ENCODE measurements around the gene FHIP2A. TPM values are rescaled to one million over a fixed set of nuclear protein-coding genes. Genes with fewer than 3 reads are reported as not detected.

The FHIP2A gene
- total and polyA plus RNA-seq, 8 donors: 3.8 to 19.6 (median 8.0) TPM

- Histone ChIP-seq H3K27me3 (no peaks in the 10 kb centered on the region), H3K9me3 (no peaks in the 10 kb centered on the region), H3K36me3 (no peaks in the 10 kb centered on the region), H3K27ac (no peak overlapping the region), H3K4me1 (no peaks in the 10 kb centered on the region), H3K4me3 (no peak overlapping the region)
- DNase-seq (no peak), ATAC-seq (no peak), FAIRE-seq (no peak)
- intact Hi-C loops (cut with DNase I): no loop called here
- WGBS, 2 donors: 90 to 100% methylated on average over 1 of the region's 1 CpG
- no peak for TF ChIP-seq CTCF (IDR thresholded peaks at IDR 0.05)
Observed at GRCh38 chr10:114800361-114800760, 21.2 kb upstream of the FHIP2A start.

- TF ChIP-seq CTCF (IDR thresholded peaks at IDR 0.05): no peak
- no peak overlapping the region for H3K27ac ChIP-seq
- H3K27me3 ChIP-seq: no peaks in the 10 kb centered on the region
- no peak for FAIRE-seq
- no peaks in the 10 kb centered on the region for H3K9me3 ChIP-seq
- H3K4me1 ChIP-seq: no peaks in the 10 kb centered on the region
- 56 to 57% methylated on average over 5 of the region's 5 CpGs for WGBS, 2 donors
- no peak for ATAC-seq
- H3K4me3 ChIP-seq: no peak overlapping the region
- intact Hi-C loops (cut with DNase I): no loop called here
- H3K36me3 ChIP-seq: no peaks in the 10 kb centered on the region
- DNase-seq: no peak
Observed at GRCh38 chr10:114801411-114801813, 20.2 kb upstream of the FHIP2A start.

GRCh38 chr10:114802177-114802576 lies 19.4 kb upstream of the FHIP2A start:
- Histone ChIP-seq H3K4me1 (no peaks in the 10 kb centered on the region), H3K27me3 (no peaks in the 10 kb centered on the region), H3K4me3 (no peak overlapping the region), H3K27ac (no peak overlapping the region), H3K36me3 (no peaks in the 10 kb centered on the region), H3K9me3 (no peaks in the 10 kb centered on the region)
- 97% methylated on average over 3 of the region's 3 CpGs for WGBS, 2 donors
- DNase-seq (no peak), FAIRE-seq (no peak), ATAC-seq (no peak)
- intact Hi-C loops (cut with DNase I): no loop called here
- no peak for TF ChIP-seq CTCF (IDR thresholded peaks at IDR 0.05)

GRCh38 chr10:114806562-114807391 lies 14.8 kb upstream of the FHIP2A start:
- TF ChIP-seq CTCF (IDR thresholded peaks at IDR 0.05): no peak
- Histone ChIP-seq H3K4me3 (no peak overlapping the region), H3K27me3 (no peaks in the 10 kb centered on the region), H3K9me3 (no peaks in the 10 kb centered on the region), H3K4me1 (no peaks in the 10 kb centered on the region), H3K27ac (no peak overlapping the region), H3K36me3 (no peaks in the 10 kb centered on the region)
- 82% methylated on average over 3 of the region's 3 CpGs for WGBS, 2 donors
- intact Hi-C loops (cut with DNase I): no loop called here
- no peak for ATAC-seq
- FAIRE-seq: no peak
- no peak for DNase-seq

- no peaks in the 10 kb centered on the region for H3K36me3 ChIP-seq
- no peaks in the 10 kb centered on the region for H3K9me3 ChIP-seq
- no peaks in the 10 kb centered on the region for H3K4me1 ChIP-seq
- no peak overlapping the region for H3K4me3 ChIP-seq
- intact Hi-C loops (cut with DNase I): no loop called here
- WGBS, 2 donors: 97 to 98% methylated on average over 2 of the region's 2 CpGs
- no peak for ATAC-seq
- no peak for TF ChIP-seq CTCF (IDR thresholded peaks at IDR 0.05)
- H3K27ac ChIP-seq: no peak overlapping the region
- FAIRE-seq: no peak
- DNase-seq: no peak
- H3K27me3 ChIP-seq: no peaks in the 10 kb centered on the region
Observed at GRCh38 chr10:114808982-114809381, 12.6 kb upstream of the FHIP2A start.

All from pancreas (tissue), 10 donors.